ENCODE data around the gene BRINP2.

DNA sequence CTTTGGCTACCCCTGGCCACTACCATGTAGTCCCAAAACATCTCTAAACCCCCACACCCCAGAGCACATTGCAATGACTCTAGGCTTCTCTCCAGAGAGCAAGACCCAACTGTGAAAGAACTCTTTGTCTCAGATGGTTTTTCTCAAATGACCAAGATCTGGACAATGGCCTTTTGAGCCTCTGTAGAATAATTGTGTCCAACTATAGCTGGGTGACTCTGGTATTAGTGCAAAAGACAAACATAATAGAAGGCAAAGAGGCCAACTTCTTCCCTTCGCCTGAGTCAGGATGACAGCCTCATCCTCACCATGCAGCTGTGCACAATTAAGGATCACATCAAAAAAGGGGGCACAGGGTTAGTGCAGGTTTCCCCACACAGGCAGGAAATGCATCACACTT, 139.6 kb downstream of the BRINP2 start:
- TF ChIP-seq CTCF (IDR thresholded peaks at IDR 0.05) (no peak), ELK1 (IDR thresholded peaks at IDR 0.05; ENCODE audit: low read depth, low read length) (no peak), RAD21 (conservative IDR thresholded peaks at IDR 0.05 in 1 of 2, IDR thresholded peaks at IDR 0.05 in 1 of 2) (no peak), JUNB (IDR thresholded peaks at IDR 0.05) (no peak), SREBF2 (IDR thresholded peaks at IDR 0.05) (no peak), RNF2 (IDR thresholded peaks at IDR 0.05; ENCODE audit: borderline replicate concordance, low read depth) (no peak), RFX5 (IDR thresholded peaks at IDR 0.05) (no peak), KDM5A (IDR thresholded peaks at IDR 0.05) (no peak), FOSL2 (IDR thresholded peaks at IDR 0.05) (no peak), FOSL2 (CRISPR knock-in tag; IDR thresholded peaks at IDR 0.05) (no peak), MAFK (IDR thresholded peaks at IDR 0.05; ENCODE audit: partially characterized antibody) (no peak), POLR2A (IDR thresholded peaks at IDR 0.05; ENCODE audit: low read length) (no peak), MAX (IDR thresholded peaks at IDR 0.05) (no peak), RARB (CRISPR knock-in tag; IDR thresholded peaks at IDR 0.05) (no peak), MYC (IDR thresholded peaks at IDR 0.05; ENCODE audit: borderline replicate concordance, low read length) (no peak)

All from A549 (cell line).